Stomach smooth muscle (tissue), 2 donors: Measurements from ENCODE around the gene AGPS.
"Not testable (repeated sequence)": the region's sequence is repeated elsewhere in the genome, so short reads cannot be mapped to it uniquely, and the experiment has no call there.

Experiments
- H3K27ac ChIP-seq: one replicate; pipeline ENCODE4 v1.7.0; 2013; ENCODE audit warnings: mild to moderate bottlenecking, low read length, inconsistent platforms
- H3K27me3 ChIP-seq, 2 donors: one replicate each; pipeline ENCODE4 v1.7.0; 2013; ENCODE audit warnings: low read length in 2 of 2; ENCODE audit not compliant: insufficient read depth in 2 of 2, control insufficient read depth in 1 of 2
- H3K36me3 ChIP-seq, 2 donors: one replicate each; pipeline ENCODE4 v1.7.0; 2013; ENCODE audit warnings: low read length in 2 of 2; ENCODE audit not compliant: control insufficient read depth in 2 of 2, insufficient read depth in 2 of 2
- H3K4me1 ChIP-seq: one replicate; pipeline ENCODE4 v1.7.0; 2013; ENCODE audit warnings: low read length; ENCODE audit not compliant: control insufficient read depth, insufficient read depth
- H3K4me3 ChIP-seq, 2 donors: one replicate each; pipeline ENCODE4 v1.7.0; 2013; ENCODE audit warnings: low read length in 2 of 2
- H3K9ac ChIP-seq, 2 donors: one replicate each; pipeline ENCODE4 v1.7.0; 2013; ENCODE audit warnings: low read length in 2 of 2, mild to moderate bottlenecking in 1 of 2
- H3K9me3 ChIP-seq, 2 donors: one replicate each; pipeline ENCODE4 v1.7.0; 2013; ENCODE audit warnings: low read length in 2 of 2; ENCODE audit not compliant: control insufficient read depth in 2 of 2
- donor health status: healthy.
- donor health status: Pancreatic carcinoma.

Gene AGPS

GRCh38 chr2:177353187-177353478, 39.4 kb upstream of the AGPS start:
- Histone ChIP-seq H3K4me3 (peak overlapping the region in 1 of 2 donors; percentile 15), H3K9ac (no peak overlapping the region), H3K27me3 (no peaks in the 10 kb centered on the region), H3K27ac (peak overlapping the region; percentile 58), H3K4me1 (peaks cover 13% of the 10 kb centered on the region), H3K36me3 (no peaks in the 10 kb centered on the region), H3K9me3 (no peaks in the 10 kb centered on the region)

DNA sequence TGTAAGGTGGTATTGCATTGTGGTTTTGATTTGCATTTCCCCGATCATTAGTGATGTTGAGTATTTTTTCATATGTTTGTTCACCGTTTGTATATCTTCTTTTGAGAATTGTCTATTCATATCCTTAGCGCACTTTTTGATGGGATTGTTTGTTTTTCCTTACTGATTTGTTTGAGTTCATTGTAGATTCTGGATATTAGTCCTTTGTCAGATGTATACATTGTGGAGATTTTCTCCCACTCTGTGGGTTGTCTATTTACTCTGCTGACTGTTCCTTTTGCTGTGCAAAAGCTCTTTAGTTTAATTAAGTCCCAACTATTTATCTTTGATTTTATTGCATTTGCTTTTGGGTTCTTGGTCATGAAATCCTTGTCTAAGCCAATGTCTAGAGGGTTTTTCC, 38.0 kb upstream of the AGPS start:
- not testable (repeated sequence) for H3K9ac ChIP-seq, H3K27me3 ChIP-seq, H3K4me1 ChIP-seq, H3K9me3 ChIP-seq, H3K36me3 ChIP-seq, H3K27ac ChIP-seq, H3K4me3 ChIP-seq

DNA sequence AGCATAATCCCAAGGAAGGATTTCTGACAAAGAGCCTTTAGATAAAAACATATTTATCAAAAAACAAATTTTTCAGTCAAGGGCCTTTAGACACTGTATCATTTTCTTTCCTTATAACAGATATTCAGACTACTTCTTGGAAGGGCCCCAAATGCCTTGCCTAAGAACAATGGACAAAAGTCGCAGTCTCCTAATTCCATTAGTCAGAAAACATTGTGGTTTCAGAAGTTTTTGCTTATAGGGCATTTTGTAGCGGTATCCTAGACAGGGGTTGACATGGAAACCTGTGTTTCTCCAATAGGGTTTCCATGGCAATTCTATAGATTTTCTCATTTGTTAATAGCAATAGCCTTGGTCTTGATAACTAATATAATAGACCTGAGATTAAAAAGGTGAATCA, 36.7 kb upstream of the AGPS start:
- Histone ChIP-seq H3K4me3 (no peak overlapping the region), H3K36me3 (no peaks in the 10 kb centered on the region), H3K27ac (no peak overlapping the region), H3K9me3 (no peaks in the 10 kb centered on the region), H3K9ac (no peak overlapping the region), H3K27me3 (no peaks in the 10 kb centered on the region), H3K4me1 (peaks cover 8% of the 10 kb centered on the region)

- no peak overlapping the region for H3K27ac ChIP-seq
- H3K9ac ChIP-seq = no peak overlapping the region
- H3K4me3 ChIP-seq = no peak overlapping the region
- no peaks in the 10 kb centered on the region for H3K36me3 ChIP-seq
- no peaks in the 10 kb centered on the region for H3K9me3 ChIP-seq
- H3K27me3 ChIP-seq = no peaks in the 10 kb centered on the region
- H3K4me1 ChIP-seq = peaks cover 2% of the 10 kb centered on the region
Observed at GRCh38 chr2:177359836-177360595, 32.6 kb upstream of the AGPS start.

GRCh38 chr2:177362499-177362898, 30.1 kb upstream of the AGPS start:
- no peaks in the 10 kb centered on the region for H3K36me3 ChIP-seq
- H3K9me3 ChIP-seq = no peaks in the 10 kb centered on the region
- peaks cover 2% of the 10 kb centered on the region for H3K4me1 ChIP-seq
- no peak overlapping the region for H3K27ac ChIP-seq
- H3K4me3 ChIP-seq = no peak overlapping the region
- no peak overlapping the region for H3K9ac ChIP-seq
- H3K27me3 ChIP-seq = no peaks in the 10 kb centered on the region

GRCh38 chr2:177363332-177363731, 29.2 kb upstream of the AGPS start:
- Histone ChIP-seq H3K36me3 (no peaks in the 10 kb centered on the region), H3K27ac (no peak overlapping the region), H3K9ac (no peak overlapping the region), H3K4me1 (peaks cover 2% of the 10 kb centered on the region), H3K9me3 (no peaks in the 10 kb centered on the region), H3K4me3 (no peak overlapping the region), H3K27me3 (no peaks in the 10 kb centered on the region)

- H3K9ac ChIP-seq, H3K27ac ChIP-seq, H3K4me3 ChIP-seq, H3K27me3 ChIP-seq, H3K36me3 ChIP-seq, H3K4me1 ChIP-seq, H3K9me3 ChIP-seq: not testable (repeated sequence)
Observed at GRCh38 chr2:177365764-177366163, 26.8 kb upstream of the AGPS start.

GRCh38 chr2:177368023-177368422, 24.6 kb upstream of the AGPS start:
- not testable (repeated sequence) for H3K27me3 ChIP-seq, H3K9me3 ChIP-seq, H3K9ac ChIP-seq, H3K27ac ChIP-seq, H3K4me3 ChIP-seq, H3K36me3 ChIP-seq, H3K4me1 ChIP-seq

GRCh38 chr2:177379354-177379753, 13.2 kb upstream of the AGPS start:
- H3K9me3 ChIP-seq = no peaks in the 10 kb centered on the region
- H3K27ac ChIP-seq = no peak overlapping the region
- H3K27me3 ChIP-seq = no peaks in the 10 kb centered on the region
- no peak overlapping the region for H3K4me3 ChIP-seq
- no peak overlapping the region for H3K9ac ChIP-seq
- peaks cover 0 to 4% of the 10 kb centered on the region in 2 donors for H3K36me3 ChIP-seq
- no peaks in the 10 kb centered on the region for H3K4me1 ChIP-seq

DNA sequence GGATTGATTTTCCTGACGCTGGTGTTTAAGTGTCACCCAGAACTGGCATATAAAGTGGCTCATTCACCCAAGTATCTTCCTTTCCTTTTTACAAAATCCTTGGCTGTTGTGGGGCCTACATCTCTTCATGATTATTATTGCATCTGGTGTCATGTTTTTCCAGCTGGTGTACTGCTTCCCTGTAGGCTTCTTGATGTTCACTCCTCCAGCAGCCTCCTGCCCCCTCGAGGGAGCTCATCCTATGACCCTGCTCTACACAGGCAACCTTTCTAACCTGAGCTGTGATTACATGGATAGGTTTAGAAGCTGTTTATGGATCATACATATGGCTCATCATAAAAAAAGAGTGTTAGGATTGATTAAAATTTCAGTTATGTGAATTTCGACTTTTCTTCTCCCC, 12.4 kb upstream of the AGPS start:
- Histone ChIP-seq H3K27ac (no peak overlapping the region), H3K4me1 (no peaks in the 10 kb centered on the region), H3K36me3 (peaks cover 0 to 4% of the 10 kb centered on the region in 2 donors), H3K27me3 (no peaks in the 10 kb centered on the region), H3K9me3 (no peaks in the 10 kb centered on the region), H3K4me3 (no peak overlapping the region), H3K9ac (no peak overlapping the region)

- Histone ChIP-seq H3K4me1 (no peaks in the 10 kb centered on the region), H3K27me3 (no peaks in the 10 kb centered on the region), H3K4me3 (no peak overlapping the region), H3K36me3 (peaks cover 0 to 4% of the 10 kb centered on the region in 2 donors), H3K9me3 (no peaks in the 10 kb centered on the region), H3K9ac (no peak overlapping the region), H3K27ac (no peak overlapping the region)
Observed at GRCh38 chr2:177383935-177384334, 8.6 kb upstream of the AGPS start.
